H9 (cell line): ENCODE results near the gene VWA8. TPM values are rescaled to one million over a fixed set of nuclear protein-coding genes. Genes with fewer than 3 reads are reported as not detected.

ENCODE experiments used
- DNase-seq: peaks from one replicate; pipeline ENCODE4 v3.0.0-alpha.2; 2017
- H2AFZ ChIP-seq: one replicate; pipeline ENCODE4 v1.6.1; 2013; ENCODE audit warnings: mild to moderate bottlenecking, low read length, control low read depth, moderate library complexity
- H2AK5ac ChIP-seq: 2 replicates; pipeline ENCODE4 v1.6.1; 2013; ENCODE audit warnings: low read length, control low read depth, mixed read lengths; ENCODE audit not compliant: insufficient read length
- H2BK120ac ChIP-seq: one replicate; pipeline ENCODE4 v1.6.1; 2013; ENCODE audit warnings: low read depth, mild to moderate bottlenecking, low read length, control low read depth, inconsistent platforms; ENCODE audit not compliant: poor library complexity, severe bottlenecking
- H2BK12ac ChIP-seq: 2 replicates; pipeline ENCODE4 v1.6.1; 2013; ENCODE audit warnings: low read length, control low read depth, mixed read lengths, low read depth; ENCODE audit not compliant: insufficient read length
- H2BK15ac ChIP-seq: 2 replicates; pipeline ENCODE4 v1.6.1; 2013; ENCODE audit warnings: low read depth, low read length, control low read depth
- H2BK20ac ChIP-seq: one replicate; pipeline ENCODE4 v1.6.1; 2013; ENCODE audit warnings: low read depth, mild to moderate bottlenecking, low read length, control low read depth, inconsistent platforms; ENCODE audit not compliant: poor library complexity, severe bottlenecking
- H2BK5ac ChIP-seq: 2 replicates; pipeline ENCODE4 v1.6.1; 2013; ENCODE audit warnings: low read length, control low read depth, mixed read lengths; ENCODE audit not compliant: insufficient read length
- H3K14ac ChIP-seq: 2 replicates; pipeline ENCODE4 v1.6.1; 2013; ENCODE audit warnings: low read length, control low read depth; ENCODE audit not compliant: insufficient read depth
- H3K18ac ChIP-seq: 2 replicates; pipeline ENCODE4 v1.6.1; 2013; ENCODE audit warnings: low read depth, mild to moderate bottlenecking, mixed read lengths, low read length, control low read depth; ENCODE audit not compliant: insufficient read length
- H3K23ac ChIP-seq: 2 replicates; pipeline ENCODE4 v1.6.1; 2013; ENCODE audit warnings: low read length, control low read depth, mixed read lengths, low read depth; ENCODE audit not compliant: insufficient read length
- H3K23me2 ChIP-seq: 2 replicates; pipeline ENCODE4 v1.6.1; 2013; ENCODE audit warnings: low read depth, mild to moderate bottlenecking, mixed read lengths, low read length, control low read depth; ENCODE audit not compliant: insufficient read length, poor library complexity, severe bottlenecking
- H3K27ac ChIP-seq: 2 replicates; pipeline ENCODE4 v1.5.1; 2013; ENCODE audit warnings: low read length, control low read depth, mixed read lengths, low read depth; ENCODE audit not compliant: insufficient read length
- H3K27me3 ChIP-seq: 2 replicates; pipeline ENCODE4 v1.6.1; 2013; ENCODE audit warnings: low read length, control low read depth, inconsistent platforms; ENCODE audit not compliant: insufficient read depth
- H3K4ac ChIP-seq: 2 replicates; pipeline ENCODE4 v1.6.1; 2013; ENCODE audit warnings: low read depth, mild to moderate bottlenecking, control low read depth, inconsistent platforms, low read length, moderate library complexity
- H3K4me1 ChIP-seq: 2 replicates; pipeline ENCODE4 v1.6.1; 2013; ENCODE audit warnings: low read length, control low read depth, inconsistent platforms; ENCODE audit not compliant: insufficient read depth
- H3K4me2 ChIP-seq: 2 replicates; pipeline ENCODE4 v1.6.1; 2013; ENCODE audit warnings: low read length, control low read depth, mixed read lengths; ENCODE audit not compliant: insufficient read length, insufficient read depth
- H3K56ac ChIP-seq: 2 replicates; pipeline ENCODE4 v1.6.1; 2013; ENCODE audit warnings: low read depth, mild to moderate bottlenecking, mixed read lengths, low read length, control low read depth; ENCODE audit not compliant: insufficient read length
- H3K79me1 ChIP-seq: 2 replicates; pipeline ENCODE4 v1.6.1; 2013; ENCODE audit warnings: low read depth, mild to moderate bottlenecking, moderate library complexity, low read length, control low read depth, inconsistent platforms; ENCODE audit not compliant: insufficient read depth, poor library complexity, severe bottlenecking
- H3K79me2 ChIP-seq: 2 replicates; pipeline ENCODE4 v1.6.1; 2013; ENCODE audit warnings: low read length, control low read depth, inconsistent platforms; ENCODE audit not compliant: insufficient read depth
- H3K9ac ChIP-seq: 2 replicates; pipeline ENCODE4 v1.6.1; 2013; ENCODE audit warnings: low read length, control low read depth, mixed read lengths; ENCODE audit not compliant: insufficient read length; ENCODE audit errors: extremely low read depth
- H3K9me3 ChIP-seq: one replicate; pipeline ENCODE4 v1.6.1; 2013; ENCODE audit warnings: low read depth, low read length, inconsistent platforms; ENCODE audit not compliant: control insufficient read depth
- H3T11ph ChIP-seq: one replicate; pipeline ENCODE4 v1.6.1; 2013; ENCODE audit warnings: mild to moderate bottlenecking, low read length, control low read depth, inconsistent platforms
- H4K20me1 ChIP-seq: one replicate; pipeline ENCODE4 v1.6.1; 2013; ENCODE audit not compliant: control insufficient read depth, insufficient read length, insufficient read depth
- H4K5ac ChIP-seq: 2 replicates; pipeline ENCODE4 v1.6.1; 2013; ENCODE audit warnings: low read depth, mild to moderate bottlenecking, mixed read lengths, low read length, control low read depth; ENCODE audit not compliant: insufficient read length
- H4K8ac ChIP-seq: replicated peaks from 2 replicates; pipeline ENCODE4 v1.6.1; 2013; ENCODE audit warnings: low read length, control low read depth, mixed read lengths, low read depth; ENCODE audit not compliant: insufficient read length
- H4K91ac ChIP-seq: 2 replicates; pipeline ENCODE4 v1.6.1; 2013; ENCODE audit warnings: low read depth, mild to moderate bottlenecking, moderate library complexity, mixed read lengths, low read length, control low read depth; ENCODE audit not compliant: insufficient read length
- H3K27ac Mint-ChIP-seq, 3 experiments: 2 replicates in 2 of 3; 3 replicates in 1 of 3; pipeline ENCODE4 v1.8.0; 2020 to 2021; ENCODE audit warnings: mixed read lengths in 3 of 3, mild to moderate bottlenecking in 1 of 3, moderate library complexity in 1 of 3
- H3K27me3 Mint-ChIP-seq: 2 replicates; pipeline ENCODE4 v1.8.0; 2021; ENCODE audit warnings: low read depth, mild to moderate bottlenecking, moderate library complexity, mixed read lengths
- H3K36me3 Mint-ChIP-seq, 3 experiments: 2 replicates in 2 of 3; 3 replicates in 1 of 3; pipeline ENCODE4 v1.8.0; 2020 to 2021; ENCODE audit warnings: low read depth in 3 of 3, mixed read lengths in 3 of 3; ENCODE audit not compliant: insufficient read depth in 1 of 3
- H3K4me1 Mint-ChIP-seq, 2 experiments: 2 replicates each; pipeline ENCODE4 v1.8.0; 2020; ENCODE audit warnings: mixed read lengths in 2 of 2
- H3K4me3 Mint-ChIP-seq, 2 experiments: 2 replicates in 1 of 2; 3 replicates in 1 of 2; pipeline ENCODE4 v1.8.0; 2020 to 2021; ENCODE audit warnings: mild to moderate bottlenecking in 2 of 2, mixed read lengths in 2 of 2, moderate library complexity in 1 of 2
- H3K9me3 Mint-ChIP-seq, 2 experiments: 2 replicates in 1 of 2; 3 replicates in 1 of 2; pipeline ENCODE4 v1.8.0; 2020; ENCODE audit warnings: mild to moderate bottlenecking in 2 of 2, mixed read lengths in 2 of 2, moderate library complexity in 1 of 2
- CTCF ChIP-seq: fragments of 200-600 bp; sonication (generic); conservative IDR thresholded peaks from 3 replicates; pipeline ENCODE4 v1.8.0; 2021; ENCODE audit warnings: antibody characterized with exemption, mild to moderate bottlenecking
- WGBS: extraction: QIAGEN DNeasy Blood & Tissue Kit; methylation state at CpG from one replicate; pipeline ENCODE4 v1.1.7; 2013; ENCODE audit warnings: missing lambda C conversion rate, low lambda C conversion rate, mixed read lengths; ENCODE audit not compliant: insufficient read length; ENCODE audit errors: extremely low coverage; 5-methylcytosine and 5-hydroxymethylcytosine counted together
- total RNA-seq: library from RNA; stranded (reverse); gene quantifications from 2 replicates; pipeline ENCODE4 v1.2.1, GENCODE V29; 2021

Gene VWA8
- total RNA-seq, 1 experiment from 2014 or later = 17.4 TPM

GRCh38 chr13:41678249-41678648 is 282.7 kb downstream of the VWA8 start:
- Histone ChIP-seq H2AK5ac (no peak overlapping the region), H3K4ac (no peak overlapping the region), H2BK20ac (no peak overlapping the region), H3K4me1 (no peaks in the 10 kb centered on the region), H4K20me1 (no peaks in the 10 kb centered on the region), H3K56ac (no peak overlapping the region), H3K23ac (no peak overlapping the region), H3K23me2 (no peaks in the 10 kb centered on the region), H3T11ph (no peak overlapping the region), H3K79me2 (no peaks in the 10 kb centered on the region), H3K9ac (no peak overlapping the region), H3K18ac (no peak overlapping the region), H4K8ac (no peak overlapping the region), H2BK12ac (no peak overlapping the region), H3K14ac (no peak overlapping the region), H3K79me1 (no peaks in the 10 kb centered on the region), H3K27me3 (no peaks in the 10 kb centered on the region), H2BK15ac (no peak overlapping the region), H3K4me2 (no peak overlapping the region), H3K9me3 (no peaks in the 10 kb centered on the region), H4K5ac (no peak overlapping the region), H3K27ac (no peak overlapping the region), H4K91ac (no peak overlapping the region), H2AFZ (no peak overlapping the region), H2BK120ac (no peak overlapping the region), H2BK5ac (no peak overlapping the region)
- DNase-seq = no peak
- H3K4me1 Mint-ChIP-seq = peaks cover 15 to 22% of the 10 kb centered on the region in 2 experiments
- WGBS = no CpG with 5 or more reads among the region's 3 CpGs
- no peak for TF ChIP-seq CTCF
- no peak overlapping the region for H3K4me3 Mint-ChIP-seq
- H3K27me3 Mint-ChIP-seq = no peaks in the 10 kb centered on the region
- H3K36me3 Mint-ChIP-seq = peaks cover 3 to 8% (median 4%) of the 10 kb centered on the region in 3 experiments; a peak in 6 of 7 replicates
- no peaks in the 10 kb centered on the region for H3K9me3 Mint-ChIP-seq
- no peak overlapping the region; a peak in 1 of 7 replicates for H3K27ac Mint-ChIP-seq
